GM21723 (cell line): ENCODE data around the gene KIF19.
"Not testable (repeated sequence)": the region's sequence is repeated elsewhere in the genome, so short reads cannot be mapped to it uniquely, and the experiment has no call there.

Source experiments
- ATAC-seq: cut with Tn5 transposase; IDR thresholded peaks from one replicate; pipeline ENCODE4 v1.9.1; 2021; ENCODE audit warnings: mild to moderate bottlenecking, moderate library complexity; ENCODE audit not compliant: unreplicated experiment

The KIF19 gene

GRCh38 chr17:74387365-74388218 is 61.6 kb downstream of the KIF19 start:
- ATAC-seq = no peak

- ATAC-seq = no peak
Observed at GRCh38 chr17:74389084-74389753, 63.2 kb downstream of the KIF19 start.

GRCh38 chr17:74389937-74390679 is 64.1 kb downstream of the KIF19 start:
- ATAC-seq = no peak

GRCh38 chr17:74390680-74391653 is 64.9 kb downstream of the KIF19 start:
- no peak for ATAC-seq

GRCh38 chr17:74391771-74392170 is 65.7 kb downstream of the KIF19 start:
- no peak for ATAC-seq

- ATAC-seq = no peak
Observed at GRCh38 chr17:74392848-74393247, 66.8 kb downstream of the KIF19 start.

GRCh38 chr17:74393346-74393942 is 67.4 kb downstream of the KIF19 start:
- ATAC-seq = no peak

GRCh38 chr17:74394275-74394950 is 68.4 kb downstream of the KIF19 start:
- no peak for ATAC-seq

GRCh38 chr17:74394977-74395376 is 69.0 kb downstream of the KIF19 start:
- no peak for ATAC-seq

GRCh38 chr17:74396567-74396966 is 70.5 kb downstream of the KIF19 start:
- no peak for ATAC-seq

GRCh38 chr17:74402048-74402447 is 76.0 kb downstream of the KIF19 start:
- no peak for ATAC-seq

- ATAC-seq = no peak
Observed at GRCh38 chr17:74403512-74404137, 77.6 kb downstream of the KIF19 start.

- ATAC-seq = no peak
Observed at GRCh38 chr17:74404218-74404617, 78.2 kb downstream of the KIF19 start.

GRCh38 chr17:74404789-74405188 is 78.8 kb downstream of the KIF19 start:
- ATAC-seq = no peak

- not testable (repeated sequence) for ATAC-seq
Observed at GRCh38 chr17:74405311-74405710, 79.3 kb downstream of the KIF19 start.
